GM21528 (cell line): Measurements from ENCODE around the gene GMDS.

Experiments
- ATAC-seq: cut with Tn5 transposase; IDR thresholded peaks from one replicate; pipeline ENCODE4 v1.9.1; 2021; ENCODE audit warnings: mild to moderate bottlenecking, moderate library complexity; ENCODE audit not compliant: unreplicated experiment, low FRiP score

The GMDS gene

DNA sequence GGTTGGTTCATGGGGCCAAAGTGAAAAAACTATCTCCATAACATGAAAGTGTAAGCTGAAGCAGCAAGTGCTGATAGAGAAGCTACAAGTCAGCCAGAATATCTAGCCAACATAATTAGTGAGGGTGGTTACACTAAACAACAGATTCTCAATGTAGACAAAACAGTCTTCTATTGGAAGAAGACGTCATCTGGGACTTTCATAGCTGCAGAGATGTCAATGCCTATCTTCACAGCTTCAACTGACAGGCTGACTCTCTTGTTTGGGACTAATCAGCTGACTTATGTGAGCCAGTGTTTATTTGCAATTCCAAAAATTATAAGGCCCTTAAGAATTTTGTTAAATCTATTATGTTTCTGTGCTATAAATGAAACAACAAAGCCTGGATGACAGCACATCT is 63.2 kb downstream of the GMDS start:
- ATAC-seq: no peak

DNA sequence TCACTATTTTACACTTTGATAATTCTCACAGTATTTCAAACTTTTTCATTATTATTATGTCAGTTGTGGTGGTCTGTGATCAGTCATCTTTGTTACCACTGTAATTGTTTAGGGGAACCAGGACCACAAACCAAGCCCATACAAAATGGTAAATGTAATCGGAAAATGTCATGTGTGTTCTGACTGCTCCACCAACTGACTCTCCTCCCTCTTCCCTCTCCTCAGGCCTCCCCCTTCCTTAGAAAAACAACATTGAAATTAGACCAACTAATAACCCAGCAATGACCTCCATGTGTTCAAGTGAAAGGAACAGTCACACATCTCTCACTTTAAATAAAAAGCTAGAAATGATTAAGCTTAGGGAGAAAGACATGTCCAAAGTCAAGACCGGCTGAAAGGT is 63.8 kb downstream of the GMDS start:
- ATAC-seq: no peak

DNA sequence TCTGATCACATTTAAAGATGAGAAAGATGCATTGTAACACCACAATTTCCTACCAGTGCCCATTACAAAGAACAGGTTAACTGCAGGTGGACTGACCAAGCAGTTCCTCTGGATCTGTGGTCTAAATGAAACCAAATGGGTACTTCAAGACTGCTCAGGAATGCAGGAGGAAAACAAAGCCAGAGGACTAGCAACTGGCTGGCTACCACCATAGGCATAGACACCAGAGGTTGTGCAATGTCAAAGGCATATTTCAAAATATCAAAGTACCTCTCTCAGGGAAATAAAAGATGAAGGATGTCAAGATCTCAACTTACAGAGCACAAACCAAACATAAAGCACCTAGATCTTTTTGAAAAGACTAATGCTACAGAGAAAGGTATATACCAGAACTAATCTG is 65.5 kb downstream of the GMDS start:
- no peak for ATAC-seq

DNA sequence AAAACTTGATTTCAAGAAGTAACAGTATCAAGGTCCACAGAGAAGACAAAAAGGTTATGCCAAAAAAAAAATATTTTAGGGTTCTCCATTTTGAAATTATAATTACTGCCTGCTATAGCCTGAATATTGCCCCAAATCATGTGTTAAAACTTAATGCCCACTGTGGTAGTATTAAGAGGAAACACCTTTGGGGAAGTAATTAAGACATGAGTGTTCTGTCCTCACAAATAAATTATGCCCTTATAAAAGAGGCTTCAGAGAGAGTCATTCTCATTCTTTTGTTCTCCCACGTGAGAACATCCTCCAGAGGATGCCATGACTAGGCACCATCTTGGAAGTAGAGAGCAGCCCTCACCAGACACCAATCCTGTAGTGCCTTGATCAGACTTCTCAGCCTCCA is 66.2 kb downstream of the GMDS start:
- no peak for ATAC-seq

DNA sequence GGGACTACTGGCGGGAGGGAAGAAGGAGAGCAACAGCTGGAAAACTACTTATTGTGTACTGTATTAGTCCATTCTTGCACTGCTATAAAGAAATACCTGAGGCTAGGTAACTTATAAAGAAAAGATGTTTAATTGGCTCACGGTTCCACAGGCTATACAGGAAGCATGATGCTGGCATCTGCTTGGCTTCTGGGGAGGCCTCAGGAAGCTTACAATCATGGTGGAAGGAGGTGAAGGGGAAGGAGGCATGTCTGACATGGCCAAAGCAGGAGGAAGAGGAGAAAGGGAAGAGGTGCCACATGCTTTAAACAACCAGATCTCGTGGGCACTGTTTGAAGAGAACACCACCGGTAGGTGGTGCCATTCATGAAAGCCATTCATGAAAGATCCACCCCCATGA is 67.3 kb downstream of the GMDS start:
- no peak for ATAC-seq

DNA sequence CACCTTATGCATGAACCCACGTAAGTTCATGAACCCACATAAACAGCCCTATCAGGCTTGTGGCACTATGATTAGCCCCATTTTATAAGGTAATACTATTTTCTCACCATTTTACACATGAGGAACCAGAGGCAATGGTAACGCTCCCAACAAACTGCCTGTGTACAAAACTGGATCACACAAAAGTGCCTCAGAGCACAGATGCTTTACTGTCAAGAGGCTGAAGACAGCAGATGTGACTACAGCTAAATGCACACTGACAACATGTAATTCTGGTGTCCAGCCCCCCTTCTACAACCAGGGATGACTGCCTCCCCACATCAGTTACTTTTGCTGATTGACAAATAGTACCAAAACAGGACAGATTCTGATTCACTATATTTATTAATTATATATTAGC is 69.6 kb downstream of the GMDS start:
- no peak for ATAC-seq

DNA sequence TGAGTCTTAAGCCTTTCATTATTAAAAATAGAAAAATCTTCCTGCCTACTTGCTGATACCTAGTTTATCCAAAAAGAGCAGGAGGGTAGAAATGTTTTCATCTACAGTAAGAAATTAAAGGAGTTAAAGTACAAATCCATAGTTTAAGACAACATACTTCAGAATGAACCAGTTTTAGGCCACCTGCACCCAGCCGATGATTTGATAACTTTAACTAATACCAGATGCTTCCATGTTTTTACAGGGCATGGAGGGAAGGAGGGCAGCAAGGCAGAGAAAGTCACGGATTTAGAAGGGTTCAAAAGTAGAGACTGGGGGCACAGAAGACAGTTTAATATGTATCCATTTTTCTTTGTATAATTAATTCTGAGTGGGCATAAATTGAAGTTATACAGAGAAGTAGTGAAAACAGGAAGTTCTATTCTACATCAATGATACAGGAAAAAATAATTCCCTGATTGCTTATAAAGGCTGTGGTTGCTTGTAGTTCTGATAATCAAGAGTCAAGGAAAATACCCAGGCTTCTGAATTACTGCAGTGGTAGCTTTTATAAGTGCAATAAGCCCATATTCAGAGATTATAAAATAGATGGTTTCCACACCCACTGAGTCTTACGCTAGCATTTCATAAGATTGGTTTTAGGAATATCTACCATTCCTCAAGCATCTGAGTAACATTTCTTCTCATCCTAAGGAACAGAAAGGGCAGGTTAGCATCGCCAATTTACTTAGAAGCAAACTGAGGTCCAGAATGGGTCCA is 72.0 kb downstream of the GMDS start:
- no peak for ATAC-seq

DNA sequence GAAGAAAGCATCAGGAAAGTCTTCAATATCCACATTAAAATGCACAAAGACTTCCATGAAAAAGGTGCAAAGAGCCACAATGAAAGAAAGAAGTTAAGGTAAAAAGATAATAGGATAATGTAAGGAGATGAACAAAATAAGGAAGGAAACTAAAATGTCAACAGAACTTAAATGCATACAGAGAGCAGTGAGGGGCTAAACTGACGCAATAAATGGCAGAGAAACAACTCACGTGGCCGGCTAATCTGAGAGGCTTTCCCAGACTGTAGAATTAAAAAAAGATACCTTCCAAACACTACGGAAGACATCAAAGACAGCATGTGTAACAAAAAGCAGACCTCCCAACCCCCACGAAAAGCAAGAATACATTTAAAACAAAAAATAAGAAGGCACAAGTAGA is 73.7 kb downstream of the GMDS start:
- no peak for ATAC-seq

DNA sequence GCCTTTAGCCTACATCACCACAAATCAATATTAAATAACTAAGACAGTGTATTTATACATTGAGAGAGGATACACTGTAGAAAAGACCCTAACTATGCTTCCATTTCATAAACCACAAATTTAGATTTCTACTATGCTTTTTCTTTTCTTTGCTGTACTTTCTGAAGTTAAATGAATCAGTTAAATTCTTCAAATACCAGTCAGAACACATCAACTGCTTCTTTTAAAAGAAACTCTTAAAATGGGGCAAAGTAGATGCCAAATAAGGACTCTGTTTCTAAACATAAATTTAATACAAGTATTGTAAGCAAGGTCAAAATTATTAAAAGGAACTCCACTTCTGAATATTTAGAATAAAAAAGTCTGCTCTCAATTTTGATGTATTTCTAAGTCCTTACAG is 76.9 kb downstream of the GMDS start:
- no peak for ATAC-seq

DNA sequence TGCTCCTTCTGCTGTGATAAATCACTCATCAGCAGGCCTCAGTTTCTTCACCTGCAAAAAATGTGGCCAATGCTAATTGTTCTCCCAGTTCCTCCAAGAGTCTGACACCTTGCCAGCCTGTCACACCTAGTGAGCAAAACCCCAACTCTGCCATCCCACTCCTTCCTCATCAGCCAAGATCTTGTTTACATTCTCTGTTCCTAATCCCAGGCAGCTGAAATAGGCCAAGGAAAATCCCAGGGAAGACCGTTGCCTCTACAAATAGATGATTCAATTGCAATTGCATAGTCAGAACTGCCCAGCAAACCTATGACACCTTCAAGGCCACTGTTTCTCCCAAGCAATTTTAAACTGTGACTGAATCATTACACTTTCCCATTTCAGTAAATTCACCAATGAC is 78.7 kb downstream of the GMDS start:
- no peak for ATAC-seq

DNA sequence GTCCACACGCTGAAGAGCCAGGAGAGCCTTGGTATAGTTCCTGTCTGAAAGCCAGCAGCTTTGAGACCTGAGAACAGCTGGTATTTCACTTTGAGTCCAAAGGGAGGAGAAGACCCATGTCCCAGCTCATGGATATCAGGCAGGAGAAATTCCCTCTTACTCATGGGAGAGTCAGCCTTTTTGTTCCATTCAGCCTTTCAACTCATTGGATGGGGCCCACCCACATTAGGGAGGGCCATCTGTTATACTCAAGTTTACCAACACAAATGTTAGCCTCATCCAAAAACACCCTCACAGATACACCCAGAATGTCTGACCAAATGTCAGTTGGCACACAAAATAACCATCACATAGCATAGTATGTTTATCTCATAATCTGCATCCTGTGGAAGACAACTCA is 80.1 kb downstream of the GMDS start:
- ATAC-seq: no peak

DNA sequence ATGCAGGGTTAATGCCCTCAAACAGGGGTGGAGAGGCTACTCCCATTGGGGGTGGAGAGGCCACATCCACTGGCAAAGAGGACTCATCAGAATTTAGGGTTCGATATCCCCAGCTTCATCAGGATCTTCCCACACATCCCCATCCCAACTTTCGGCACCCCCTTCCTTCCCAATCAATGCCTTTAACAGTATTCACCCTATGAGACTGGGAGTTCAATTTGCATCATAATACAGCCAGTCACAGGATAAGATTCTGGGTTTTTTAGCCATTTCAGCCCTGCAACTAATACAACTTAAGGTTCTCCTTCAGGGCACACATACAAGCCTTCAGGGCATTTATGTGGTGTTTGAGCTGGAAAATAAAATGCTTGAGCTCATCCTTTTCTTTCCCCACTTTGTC is 80.9 kb downstream of the GMDS start:
- no peak for ATAC-seq

DNA sequence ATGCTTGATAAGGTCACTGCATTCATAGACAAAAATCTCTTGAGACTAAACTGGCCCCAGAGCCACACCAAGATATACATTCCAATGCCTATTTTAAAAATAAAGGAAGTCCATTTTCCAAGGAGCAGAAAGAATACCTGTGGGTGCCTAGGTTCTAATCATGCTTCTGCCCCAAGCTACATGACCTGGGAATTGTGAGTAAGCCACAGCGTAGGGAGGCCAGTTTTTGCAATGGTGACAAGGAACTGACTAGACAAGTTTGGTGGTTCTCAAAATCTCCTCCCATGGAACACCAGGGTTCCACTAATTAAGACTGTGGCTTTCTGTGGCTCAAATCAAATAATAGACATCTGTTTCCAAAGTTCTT is 83.3 kb downstream of the GMDS start:
- ATAC-seq: no peak

DNA sequence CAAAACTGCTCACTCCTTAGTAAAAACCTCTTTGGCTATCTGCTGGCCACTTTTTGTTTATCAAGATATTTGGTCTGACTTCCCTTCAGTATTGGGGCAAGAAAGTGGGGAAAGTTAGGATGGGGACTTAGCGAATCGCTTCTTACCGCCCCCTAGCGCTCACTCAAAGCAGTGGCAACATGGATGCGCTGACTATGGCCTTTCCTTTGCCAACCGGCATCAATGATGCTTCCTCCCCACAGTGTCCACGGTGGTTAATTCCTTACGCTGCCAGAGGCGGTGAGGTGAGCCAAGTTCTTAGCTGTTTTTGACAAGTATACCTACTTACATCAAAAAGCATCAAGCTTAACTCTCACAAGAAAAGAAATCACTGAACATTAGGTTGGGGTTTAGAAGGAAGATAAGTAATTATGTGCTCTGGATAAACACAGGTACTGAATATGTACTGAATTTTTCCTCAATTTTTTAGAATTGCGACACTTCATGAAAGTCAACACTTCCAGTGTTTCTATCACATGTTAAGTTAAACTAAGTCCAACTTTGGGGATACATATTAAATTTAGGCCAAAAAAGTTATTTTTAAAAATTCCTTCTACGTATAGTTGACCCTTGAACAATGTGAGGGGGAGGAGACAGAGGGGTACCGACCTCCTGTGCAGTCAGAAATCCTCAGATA is 86.7 kb downstream of the GMDS start:
- ATAC-seq: no peak

DNA sequence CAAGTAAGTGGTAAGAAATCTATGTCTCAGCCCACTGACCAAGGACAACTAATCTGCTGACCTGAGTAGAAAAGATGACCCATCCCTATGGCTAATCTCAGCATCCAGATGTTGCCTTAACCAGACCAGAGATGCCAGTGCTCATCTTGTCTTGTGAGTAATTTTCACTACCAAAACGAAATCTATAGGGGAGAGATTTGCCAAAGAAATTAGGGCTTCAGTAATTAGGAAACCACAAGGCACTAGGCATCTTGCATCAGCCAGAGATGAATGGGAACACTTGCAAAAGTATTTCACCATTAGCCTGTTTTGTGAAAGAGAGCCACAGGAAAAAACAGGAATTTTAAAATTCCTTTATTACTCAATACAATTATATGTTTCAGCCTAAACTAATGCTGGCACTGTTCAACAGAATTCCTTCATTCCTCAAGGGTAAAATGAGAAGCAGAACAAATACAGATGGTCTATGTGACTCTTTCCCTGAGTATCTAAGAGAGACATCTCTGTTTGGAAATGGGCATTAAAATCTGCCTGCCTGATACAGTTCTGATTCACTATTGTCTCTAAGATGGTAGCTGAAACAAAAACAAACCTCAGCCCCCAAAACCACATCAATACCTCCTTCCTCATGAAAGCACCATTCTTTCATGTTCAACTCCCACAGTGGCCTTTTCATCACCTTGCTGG is 87.8 kb downstream of the GMDS start:
- no peak for ATAC-seq

DNA sequence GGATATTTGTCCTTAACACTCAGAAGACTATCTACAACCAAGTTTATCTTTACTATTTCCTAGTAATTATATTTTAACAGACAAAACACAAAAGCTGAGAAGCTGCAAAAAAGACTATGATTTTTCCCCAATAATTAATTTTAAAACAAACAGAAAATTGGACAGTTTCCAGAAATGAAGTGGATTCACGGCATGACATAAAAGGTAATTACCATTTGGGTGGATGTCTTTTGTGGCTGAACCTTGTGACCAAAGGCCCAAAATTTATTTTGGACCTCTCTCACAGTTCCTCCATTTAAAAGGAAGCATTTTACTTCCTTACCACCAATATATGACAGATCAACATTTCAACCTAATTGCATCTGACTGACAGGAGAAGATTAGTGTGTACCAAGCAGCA is 90.2 kb downstream of the GMDS start:
- ATAC-seq: no peak

DNA sequence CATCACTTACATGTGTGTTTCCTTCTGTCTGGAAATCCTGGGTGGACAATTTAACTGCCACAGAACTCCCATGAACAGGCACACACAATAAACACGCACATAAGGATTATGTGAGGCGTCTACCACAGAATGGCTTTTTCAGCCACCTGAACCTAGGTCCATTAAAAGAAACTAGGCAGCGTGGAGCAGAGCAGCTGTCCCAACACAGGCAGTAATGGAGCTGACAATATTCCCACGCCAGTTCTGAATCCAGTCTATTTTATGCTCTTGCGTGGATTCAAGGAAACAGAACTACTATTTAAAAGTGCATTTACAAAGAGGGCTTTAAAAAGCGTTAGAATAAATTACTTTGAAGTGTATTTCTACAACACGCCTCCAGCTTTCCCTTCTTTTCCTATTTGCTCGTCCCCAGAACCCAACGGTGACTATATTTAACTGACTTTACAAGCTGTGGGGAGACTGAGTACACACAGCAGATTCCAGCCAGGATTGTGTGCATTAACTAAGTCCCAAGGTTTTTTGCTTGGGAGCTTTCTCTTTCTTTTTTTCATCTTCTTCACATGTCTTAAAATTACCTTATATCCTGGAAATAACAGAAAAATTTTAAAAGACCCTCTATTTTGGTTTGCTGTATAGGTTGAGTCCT is 95.9 kb downstream of the GMDS start:
- ATAC-seq: no peak

DNA sequence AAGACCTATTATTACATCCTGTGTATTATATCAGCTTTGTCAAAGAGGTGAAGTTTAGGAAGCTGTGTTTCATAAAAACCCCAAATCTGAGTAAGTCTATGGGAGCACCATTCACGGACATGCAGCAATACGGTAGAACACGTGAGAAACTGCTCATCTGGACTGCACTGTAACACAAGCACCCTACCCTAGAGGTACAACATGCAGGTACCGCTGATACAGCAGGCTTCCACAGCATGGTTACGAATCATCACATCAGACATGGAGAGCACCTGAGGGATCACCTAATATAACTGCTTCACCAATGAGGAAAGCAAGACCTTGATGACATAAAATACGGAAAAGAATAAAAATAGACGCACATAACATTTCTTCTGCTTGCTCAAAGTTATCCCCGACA is 96.7 kb downstream of the GMDS start:
- ATAC-seq: no peak

DNA sequence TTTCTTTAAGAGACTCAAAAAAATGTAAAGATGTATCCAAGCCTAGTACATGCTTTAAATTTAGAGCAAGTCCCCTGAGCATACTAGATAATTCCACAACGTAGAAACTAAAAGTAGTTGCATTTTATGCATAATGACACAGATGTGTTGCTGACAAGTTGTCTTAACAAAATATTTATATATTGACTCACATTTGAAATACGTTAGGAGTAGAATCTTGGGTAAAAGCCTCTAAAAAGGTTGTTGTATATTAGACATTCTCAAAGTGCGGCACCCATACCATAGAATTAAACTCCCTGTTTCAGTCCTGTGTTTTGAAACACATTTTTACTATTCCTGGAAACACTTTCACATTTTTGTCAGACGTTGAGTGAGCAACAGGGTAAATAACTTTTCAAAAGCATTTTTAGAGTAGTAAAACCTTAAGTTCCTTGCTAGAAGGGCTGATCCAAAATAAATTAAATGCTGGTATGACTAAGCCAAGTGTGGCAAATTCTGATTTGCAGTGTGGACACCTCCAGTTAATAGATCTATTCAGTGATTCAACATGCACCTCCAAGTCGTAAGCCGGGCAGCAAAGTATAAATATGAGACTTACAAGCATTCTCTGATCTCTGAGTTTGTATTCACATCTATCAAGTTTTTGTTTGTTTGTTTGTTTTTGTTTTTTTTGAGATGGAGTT is 97.5 kb downstream of the GMDS start:
- ATAC-seq: no peak

DNA sequence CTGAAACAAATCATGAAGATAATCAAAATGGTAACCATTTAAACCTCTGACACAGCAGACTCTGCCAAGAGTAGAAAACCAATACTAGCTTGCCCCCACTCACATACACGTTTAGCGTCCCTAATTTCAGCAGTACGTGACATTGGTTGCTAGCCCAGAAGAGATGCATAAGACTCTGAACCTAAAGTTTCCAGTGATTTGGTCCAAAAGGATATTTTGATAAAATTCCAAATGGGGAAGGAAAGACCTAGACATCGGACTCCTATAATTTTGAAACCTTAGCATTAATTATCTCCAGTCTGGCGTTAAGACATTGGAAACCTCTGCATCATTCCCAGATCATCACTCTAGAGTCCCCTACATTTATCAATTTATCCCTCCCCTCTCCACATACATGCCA is 98.1 kb downstream of the GMDS start:
- no peak for ATAC-seq

DNA sequence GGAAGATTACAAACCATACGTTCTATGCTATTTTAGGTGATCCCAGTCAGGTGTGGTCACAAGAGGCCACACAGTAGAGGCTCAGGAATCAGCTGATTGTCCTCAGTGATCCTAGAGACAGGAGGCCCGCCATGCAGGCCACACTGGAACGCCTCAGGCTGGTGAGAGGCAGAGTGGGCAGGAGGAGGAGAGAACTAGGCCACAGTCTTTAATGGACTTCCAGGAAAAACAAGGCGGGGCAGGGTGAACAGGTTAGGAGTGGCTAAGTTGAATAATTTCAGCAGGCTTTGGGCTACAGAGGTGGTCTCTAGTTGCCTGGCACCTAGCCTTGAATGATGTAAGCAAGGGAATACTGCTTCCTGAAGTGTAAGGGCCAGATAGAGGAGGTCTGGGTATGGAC is 101.2 kb downstream of the GMDS start:
- no peak for ATAC-seq
